ENCODE data around the gene COG5. TPM values are rescaled to one million over a fixed set of nuclear protein-coding genes. Genes with fewer than 3 reads are reported as not detected.

Gene COG5
- total and polyA plus RNA-seq, 4 donors = 4.1 to 27.1 (median 8.4) TPM

- TF ChIP-seq ATF3 (IDR thresholded peaks at IDR 0.05) = no peak
- no peak for TF ChIP-seq RAD21 (IDR thresholded peaks at IDR 0.05)
- no peak for TF ChIP-seq FOXA1 (IDR thresholded peaks at IDR 0.05)
- no peak for TF ChIP-seq HNF4A (conservative IDR thresholded peaks at IDR 0.05)
- TF ChIP-seq EGR1 (IDR thresholded peaks at IDR 0.05; ENCODE audit: low read depth in 2 of 2) = no peak
Measured at GRCh38 chr7:107446988-107447387, 116.7 kb downstream of the COG5 start (continued).

DNA sequence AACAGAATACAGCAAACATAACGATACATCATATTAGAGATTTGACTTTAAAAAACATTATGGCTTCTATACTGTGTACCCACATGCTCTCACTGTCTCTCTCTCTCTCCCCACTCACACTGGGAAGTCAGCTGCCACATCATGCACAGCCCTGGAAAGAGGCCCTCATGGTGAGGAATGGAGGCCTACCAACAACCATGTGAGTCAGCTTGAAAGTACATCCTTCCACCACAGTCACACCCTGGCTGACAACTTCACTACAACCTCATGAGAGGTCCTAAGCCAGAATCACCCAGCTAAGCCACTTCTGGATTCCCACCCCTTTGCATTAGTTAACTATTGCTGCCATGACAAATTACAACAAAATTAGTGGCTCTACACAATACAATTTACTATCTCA lies 117.2 kb downstream of the COG5 start:
- DNase-seq (ENCODE audit: low spot score) = no peak
- WGBS = 97% methylated on average over 1 of the region's 1 CpG
- Histone ChIP-seq H3K4me1 (ENCODE audit: control insufficient read depth in 4 of 4, insufficient read depth in 4 of 4, low read length in 3 of 4) (no peaks in the 10 kb centered on the region), H3K9me3 (ENCODE audit: control insufficient read depth in 4 of 4, low read length in 3 of 4) (no peaks in the 10 kb centered on the region), H3K36me3 (ENCODE audit: control insufficient read depth in 4 of 4, insufficient read depth in 3 of 4, low read depth in 1 of 4, low read length in 3 of 4) (no peaks in the 10 kb centered on the region), H3K9ac (ENCODE audit: low read depth in 1 of 2, low read length in 2 of 2) (no peak overlapping the region), H3K27ac (ENCODE audit: low read depth in 1 of 2, low read length in 2 of 2) (no peak overlapping the region), H3K27me3 (ENCODE audit: control insufficient read depth in 4 of 4, insufficient read depth in 4 of 4, low read length in 3 of 4) (no peaks in the 10 kb centered on the region), H3K4me3 (ENCODE audit: low read depth in 1 of 3, low read length in 3 of 3) (no peak overlapping the region)
- TF ChIP-seq REST (IDR thresholded peaks at IDR 0.05) (no peak), HNF4A (conservative IDR thresholded peaks at IDR 0.05) (no peak), FOXA1 (IDR thresholded peaks at IDR 0.05) (no peak), CTCF (IDR thresholded peaks at IDR 0.05; ENCODE audit: low read depth, low read length, missing input control) (no peak), NR2F2 (IDR thresholded peaks at IDR 0.05) (no peak)

DNA sequence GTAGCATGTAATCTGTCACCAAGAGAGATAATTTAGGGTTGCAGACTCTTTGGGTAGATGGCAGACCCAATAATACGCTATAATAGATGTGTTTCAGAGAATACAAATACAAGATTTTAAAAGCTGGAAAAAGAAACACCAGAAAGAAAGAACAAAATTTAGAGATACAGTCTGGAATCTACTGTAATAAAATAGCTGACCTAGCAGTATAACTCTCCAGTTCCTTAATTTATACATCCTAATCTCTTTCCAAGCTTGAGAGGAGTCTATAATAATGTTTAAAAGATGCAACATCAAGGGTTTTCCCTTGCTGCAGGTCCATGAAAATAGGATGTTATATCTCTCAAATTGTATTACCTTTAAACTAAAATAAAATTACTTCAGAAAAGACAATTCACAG lies 121.0 kb downstream of the COG5 start:
- DNase-seq (ENCODE audit: low spot score) = no peak
- Histone ChIP-seq H3K9me3 (ENCODE audit: control insufficient read depth in 4 of 4, low read length in 3 of 4) (no peaks in the 10 kb centered on the region), H3K4me3 (ENCODE audit: low read depth in 1 of 3, low read length in 3 of 3) (no peak overlapping the region), H3K9ac (ENCODE audit: low read depth in 1 of 2, low read length in 2 of 2) (no peak overlapping the region), H3K27ac (ENCODE audit: low read depth in 1 of 2, low read length in 2 of 2) (no peak overlapping the region), H3K36me3 (ENCODE audit: control insufficient read depth in 4 of 4, insufficient read depth in 3 of 4, low read depth in 1 of 4, low read length in 3 of 4) (no peaks in the 10 kb centered on the region), H3K4me1 (ENCODE audit: control insufficient read depth in 4 of 4, insufficient read depth in 4 of 4, low read length in 3 of 4) (no peaks in the 10 kb centered on the region), H3K27me3 (ENCODE audit: control insufficient read depth in 4 of 4, insufficient read depth in 4 of 4, low read length in 3 of 4) (no peaks in the 10 kb centered on the region)
- no peak for TF ChIP-seq RAD21 (IDR thresholded peaks at IDR 0.05)
- TF ChIP-seq, protein P1, sequence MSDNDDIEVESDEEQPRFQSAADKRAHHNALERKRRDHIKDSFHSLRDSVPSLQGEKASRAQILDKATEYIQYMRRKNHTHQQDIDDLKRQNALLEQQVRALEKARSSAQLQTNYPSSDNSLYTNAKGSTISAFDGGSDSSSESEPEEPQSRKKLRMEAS (IDR thresholded peaks at IDR 0.05) = no peak
- 99% methylated on average over 1 of the region's 1 CpG for WGBS
